DND-41 (cell line): ENCODE results near the gene BCR.
"Not testable (repeated sequence)": the region's sequence is repeated elsewhere in the genome, so short reads cannot be mapped to it uniquely, and the experiment has no call there.

Experiments used
- EZH2 ChIP-seq: IDR thresholded peaks from 3 replicates; pipeline ENCODE4 v1.6.1; 2012; ENCODE audit warnings: borderline replicate concordance, low read depth, mild to moderate bottlenecking, moderate library complexity, low read length, inconsistent platforms; ENCODE audit not compliant: severe bottlenecking
- TF ChIP-seq, protein P1 (sequence below): IDR thresholded peaks from 2 replicates; pipeline ENCODE4 v1.5.1; 2012; ENCODE audit warnings: borderline replicate concordance, low read length, moderate library complexity, mild to moderate bottlenecking; ENCODE audit not compliant: poor library complexity, severe bottlenecking; ENCODE audit errors: extremely low read depth

DNA sequence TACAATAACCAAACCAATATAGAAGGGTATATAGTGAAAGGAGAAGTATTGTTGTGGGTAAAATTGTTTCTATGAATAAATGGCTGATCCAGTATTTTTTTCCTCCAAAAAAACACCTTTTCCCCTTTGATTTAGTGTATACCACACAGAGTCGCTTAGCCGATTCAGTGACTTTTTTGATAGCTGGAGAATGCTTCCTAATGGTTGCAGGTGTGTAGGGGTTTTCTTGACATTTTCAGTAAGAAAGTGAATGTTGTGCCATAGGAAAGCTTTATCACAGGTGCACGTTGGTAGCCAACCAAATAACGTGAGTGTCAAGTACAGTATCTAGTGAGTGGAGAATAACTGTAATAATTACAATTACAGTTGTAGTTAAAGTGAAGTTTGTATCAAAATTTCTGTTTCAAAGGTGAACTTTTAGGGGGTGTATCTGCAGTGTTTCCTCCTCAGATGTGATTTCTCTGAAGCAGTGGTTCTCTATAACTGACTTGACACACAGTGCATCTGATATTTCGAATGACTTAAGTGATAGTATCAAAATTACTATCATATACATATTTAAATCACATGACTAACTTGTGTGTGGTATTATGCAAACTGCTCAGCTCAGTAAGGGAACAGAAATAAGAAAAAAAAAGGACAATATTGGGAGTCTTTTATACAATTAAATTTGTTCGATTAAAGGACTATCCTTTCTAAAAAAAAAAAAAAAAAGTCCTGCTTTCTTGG, 143.8 kb downstream of the BCR start:
- TF ChIP-seq, protein P1, sequence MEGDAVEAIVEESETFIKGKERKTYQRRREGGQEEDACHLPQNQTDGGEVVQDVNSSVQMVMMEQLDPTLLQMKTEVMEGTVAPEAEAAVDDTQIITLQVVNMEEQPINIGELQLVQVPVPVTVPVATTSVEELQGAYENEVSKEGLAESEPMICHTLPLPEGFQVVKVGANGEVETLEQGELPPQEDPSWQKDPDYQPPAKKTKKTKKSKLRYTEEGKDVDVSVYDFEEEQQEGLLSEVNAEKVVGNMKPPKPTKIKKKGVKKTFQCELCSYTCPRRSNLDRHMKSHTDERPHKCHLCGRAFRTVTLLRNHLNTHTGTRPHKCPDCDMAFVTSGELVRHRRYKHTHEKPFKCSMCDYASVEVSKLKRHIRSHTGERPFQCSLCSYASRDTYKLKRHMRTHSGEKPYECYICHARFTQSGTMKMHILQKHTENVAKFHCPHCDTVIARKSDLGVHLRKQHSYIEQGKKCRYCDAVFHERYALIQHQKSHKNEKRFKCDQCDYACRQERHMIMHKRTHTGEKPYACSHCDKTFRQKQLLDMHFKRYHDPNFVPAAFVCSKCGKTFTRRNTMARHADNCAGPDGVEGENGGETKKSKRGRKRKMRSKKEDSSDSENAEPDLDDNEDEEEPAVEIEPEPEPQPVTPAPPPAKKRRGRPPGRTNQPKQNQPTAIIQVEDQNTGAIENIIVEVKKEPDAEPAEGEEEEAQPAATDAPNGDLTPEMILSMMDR = not testable (repeated sequence)
- TF ChIP-seq EZH2 = not testable (repeated sequence)
